H1 (cell line): ENCODE measurements around the gene SOS1. TPM values are rescaled to one million over a fixed set of nuclear protein-coding genes. Genes with fewer than 3 reads are reported as not detected.
A peak's percentile ranks its signal among the peaks of the same experiment; 100 is the strongest.

Experiments
- CTCF ChIA-PET: fragments of 300-600 bp; sonication (Branson Sonifier 250); formaldehyde crosslinking; loops from one replicate; lab custom pipeline; 2021; ENCODE audit not compliant: partially characterized antibody; lab: Charles Lee
- POLR2A ChIA-PET: fragments of 300-600 bp; sonication (Branson Sonifier 250); formaldehyde crosslinking; loops from one replicate; lab custom pipeline; 2021; ENCODE audit warnings: inconsistent platforms; ENCODE audit not compliant: partially characterized antibody; lab: Charles Lee
- DNase-seq, 2 experiments: peaks; one replicate each; pipeline versions ENCODE4 v3.0.0 to v3.0.0-alpha.2; 2010 to 2022; ENCODE audit warnings: low spot score in 2 of 2, low read depth in 1 of 2, mixed read lengths in 1 of 2
- FAIRE-seq: peaks from 2 replicates; lab custom pipeline; 2011; peaks lifted over from hg19 to GRCh38; lab: Jason Lieb, UNC
- H2AFZ ChIP-seq: 2 replicates; pipeline ENCODE4 v1.8.1; 2012; ENCODE audit warnings: low read length, inconsistent platforms
- H2AK5ac ChIP-seq: 2 replicates; pipeline ENCODE4 v1.6.1; 2013; ENCODE audit warnings: low read depth, low read length
- H2BK120ac ChIP-seq: replicated peaks from 2 replicates; pipeline ENCODE3; 2013; ENCODE audit warnings: low read depth, low read length, inconsistent platforms
- H2BK12ac ChIP-seq: 2 replicates; pipeline ENCODE4 v1.6.1; 2013; ENCODE audit warnings: low read depth, low read length
- H2BK15ac ChIP-seq: 2 replicates; pipeline ENCODE4 v1.6.1; 2013; ENCODE audit warnings: low read length
- H2BK20ac ChIP-seq: 2 replicates; pipeline ENCODE4 v1.6.1; 2013; ENCODE audit warnings: low read length
- H2BK5ac ChIP-seq: 2 replicates; pipeline ENCODE4 v1.6.1; 2013; ENCODE audit warnings: low read depth, low read length
- H3K14ac ChIP-seq: 2 replicates; pipeline ENCODE4 v1.6.1; 2013; ENCODE audit warnings: inconsistent platforms; ENCODE audit not compliant: insufficient read length
- H3K18ac ChIP-seq: 2 replicates; pipeline ENCODE4 v1.6.1; 2013; ENCODE audit warnings: low read length; ENCODE audit errors: extremely low read depth
- H3K23ac ChIP-seq: 2 replicates; pipeline ENCODE4 v1.6.1; 2013; ENCODE audit warnings: inconsistent platforms; ENCODE audit not compliant: insufficient read length
- H3K23me2 ChIP-seq: 2 replicates; pipeline ENCODE4 v1.6.1; 2013; ENCODE audit warnings: low read depth, low read length
- H3K27ac ChIP-seq: 2 replicates; pipeline ENCODE4 v1.6.1; 2011; ENCODE audit warnings: low read depth, low read length, inconsistent platforms
- H3K27me3 ChIP-seq, 4 experiments: replicated peaks in 1 of 4; 1 replicate in 1 of 4; 2 replicates in 3 of 4; pipeline versions ENCODE4 v1.6.1 to v1.8.1; 2011 to 2013; ENCODE audit warnings: low read length in 3 of 4, mild to moderate bottlenecking in 3 of 4, inconsistent platforms in 2 of 4, mixed read lengths in 2 of 4, moderate library complexity in 1 of 4; ENCODE audit not compliant: control insufficient read depth in 3 of 4, insufficient read depth in 3 of 4; ENCODE audit errors: extremely low read depth in 1 of 4
- H3K36me3 ChIP-seq, 4 experiments: 2 replicates each; pipeline versions ENCODE4 v1.6.1 to v1.8.1; 2011 to 2013; ENCODE audit warnings: mild to moderate bottlenecking in 4 of 4, low read length in 3 of 4, moderate library complexity in 2 of 4, control low read depth in 1 of 4, inconsistent platforms in 1 of 4; ENCODE audit not compliant: insufficient read depth in 4 of 4, control insufficient read depth in 2 of 4
- H3K4ac ChIP-seq: replicated peaks from 2 replicates; pipeline ENCODE3; 2013; ENCODE audit warnings: low read length, low read depth, mixed read lengths, inconsistent platforms; ENCODE audit not compliant: insufficient read length
- H3K4me1 ChIP-seq, 4 experiments: replicated peaks in 1 of 4; 1 replicate in 1 of 4; 2 replicates in 3 of 4; pipeline versions ENCODE4 v1.6.1 to v1.8.1; 2011 to 2013; ENCODE audit warnings: low read length in 3 of 4, inconsistent platforms in 2 of 4, mixed read lengths in 1 of 4; ENCODE audit not compliant: insufficient read depth in 4 of 4, control insufficient read depth in 3 of 4
- H3K4me2 ChIP-seq, 2 experiments: 2 replicates each; pipeline versions ENCODE4 v1.6.1 to v1.8.1; 2011 to 2013; ENCODE audit warnings: low read depth in 2 of 2, low read length in 2 of 2, control low read depth in 1 of 2, inconsistent platforms in 1 of 2, mild to moderate bottlenecking in 1 of 2; ENCODE audit not compliant: insufficient read depth in 1 of 2
- H3K4me3 ChIP-seq, 4 experiments: fragments of 200-600, 300-600 bp in 1 of 4; sonication (generic), shearing (Covaris generic), sonication (Bioruptor Twin) in 1 of 4; 2 replicates each; pipeline versions ENCODE4 v1.5.1 to v1.8.1; 2011 to 2016; ENCODE audit warnings: low read length in 4 of 4, low read depth in 3 of 4, control low read depth in 2 of 4, inconsistent platforms in 2 of 4, mild to moderate bottlenecking in 2 of 4, mixed read lengths in 1 of 4, moderate library complexity in 1 of 4; ENCODE audit not compliant: insufficient read depth in 2 of 4; ENCODE audit errors: extremely low read depth in 1 of 4
- H3K56ac ChIP-seq: replicated peaks from 2 replicates; pipeline ENCODE3; 2013; ENCODE audit warnings: low read depth, mild to moderate bottlenecking, mixed read lengths, low read length, inconsistent platforms; ENCODE audit not compliant: insufficient read length
- H3K79me1 ChIP-seq: 2 replicates; pipeline ENCODE4 v1.6.1; 2013; ENCODE audit warnings: low read depth, low read length, control low read depth
- H3K79me2 ChIP-seq, 2 experiments: 2 replicates each; pipeline versions ENCODE4 v1.6.1 to v1.8.1; 2012 to 2013; ENCODE audit warnings: low read length in 2 of 2, mild to moderate bottlenecking in 2 of 2, inconsistent platforms in 1 of 2; ENCODE audit not compliant: insufficient read depth in 2 of 2, control insufficient read depth in 1 of 2
- H3K9ac ChIP-seq, 4 experiments: replicated peaks in 1 of 4; 1 replicate in 1 of 4; 2 replicates in 3 of 4; pipeline versions ENCODE4 v1.6.1 to v1.8.1; 2011 to 2013; ENCODE audit warnings: low read depth in 3 of 4, low read length in 3 of 4, control low read depth in 2 of 4, mild to moderate bottlenecking in 2 of 4, moderate library complexity in 2 of 4, inconsistent platforms in 1 of 4; ENCODE audit errors: extremely low read depth in 1 of 4
- H3K9me3 ChIP-seq, 2 experiments: 2 replicates each; pipeline versions ENCODE4 v1.6.1 to v1.8.1; 2012 to 2013; ENCODE audit warnings: mild to moderate bottlenecking in 2 of 2, moderate library complexity in 2 of 2, control low read depth in 1 of 2, inconsistent platforms in 1 of 2, low read depth in 1 of 2, low read length in 1 of 2, mixed read lengths in 1 of 2; ENCODE audit not compliant: insufficient read depth in 2 of 2
- H4K20me1 ChIP-seq, 2 experiments: replicated peaks in 1 of 2; 2 replicates each; pipeline versions ENCODE3 to v1.8.1; 2011 to 2013; ENCODE audit warnings: inconsistent platforms in 2 of 2, low read length in 2 of 2, mild to moderate bottlenecking in 1 of 2; ENCODE audit not compliant: insufficient read depth in 2 of 2, control insufficient read depth in 1 of 2
- H4K5ac ChIP-seq: 2 replicates; pipeline ENCODE4 v1.6.1; 2013; ENCODE audit warnings: low read length, low read depth, mixed read lengths, inconsistent platforms; ENCODE audit not compliant: insufficient read length
- H4K8ac ChIP-seq: 2 replicates; pipeline ENCODE4 v1.8.0; 2013; ENCODE audit warnings: mild to moderate bottlenecking, moderate library complexity, low read length, inconsistent platforms; ENCODE audit not compliant: insufficient read depth; ENCODE audit errors: extremely low read depth
- H4K91ac ChIP-seq: replicated peaks from 2 replicates; pipeline ENCODE3; 2013; ENCODE audit warnings: low read length, mixed read lengths, inconsistent platforms; ENCODE audit not compliant: insufficient read length
- WGBS, 2 experiments: shearing (Covaris generic) in 1 of 2; methylation state at CpG; one replicate each; pipeline versions ENCODE4 v1.1.6 to v1.1.7; 2013 to 2015; ENCODE audit warnings: low lambda C conversion rate in 2 of 2, mixed read lengths in 2 of 2, inconsistent platforms in 1 of 2, low coverage in 1 of 2, missing lambda C conversion rate in 1 of 2; ENCODE audit not compliant: insufficient replicate concordance in 2 of 2, insufficient coverage in 1 of 2, insufficient read length in 1 of 2; ENCODE audit errors: extremely low coverage in 1 of 2, missing lambda C conversion rate in 1 of 2; 5-methylcytosine and 5-hydroxymethylcytosine counted together
- polyA plus RNA-seq, 7 experiments: library from polyadenylated mRNA; depleted of rRNA in 3 of 7; stranded (reverse) in 5 of 7; unstranded in 2 of 7; fragments of >200 nt in 5 of 7; fragments of 200-250 nt in 2 of 7; gene quantifications; 1 replicate in 5 of 7; 2 replicates in 1 of 7; 4 replicates in 1 of 7; pipeline versions ENCODE4 v1.2.1 to v1.2.3, GENCODE V29; 2011 to 2013; ENCODE audit warnings: missing spikeins in 2 of 7, mixed read lengths in 2 of 7
- total RNA-seq: library from RNA; stranded (reverse); fragmentation: NEBNext Ultra II Directional; extraction: Animal tissue kit (Norgen Biotek cat#: 25700); gene quantifications from 2 replicates; pipeline ENCODE4 v1.2.1, GENCODE V29; 2021

SOS1 gene
- total and polyA plus RNA-seq, 2 of the 8 experiments (the other 6 are each of a cell fraction or from before 2014, with no cell fraction given) = 25.7 to 27.0 TPM

- no peak overlapping the region for H3K14ac ChIP-seq
- peaks cover 2% of the 10 kb centered on the region in 2 experiments for H4K20me1 ChIP-seq
- no peak overlapping the region for H3K18ac ChIP-seq
- no peak overlapping the region for H2BK15ac ChIP-seq
- no peaks in the 10 kb centered on the region for H3K27me3 ChIP-seq
- DNase-seq = no peak
- H2BK20ac ChIP-seq = no peak overlapping the region
- FAIRE-seq = no peak
- peaks cover 0 to 3% (median 0%) of the 10 kb centered on the region in 4 experiments; a peak in 1 of 8 replicates for H3K36me3 ChIP-seq
- no peak overlapping the region for H2BK5ac ChIP-seq
- H2BK120ac ChIP-seq = no peak overlapping the region
- peak overlapping the region; percentile 80 to 90 (median 84); a peak in 7 of 8 replicates for H3K4me3 ChIP-seq
- H3K79me2 ChIP-seq = peaks cover 7 to 66% of the 10 kb centered on the region in 2 experiments
- H4K91ac ChIP-seq = no peak overlapping the region
- H2BK12ac ChIP-seq = no peak overlapping the region
- H4K5ac ChIP-seq = no peak overlapping the region
- no peaks in the 10 kb centered on the region for H3K9me3 ChIP-seq
- peak overlapping the region; percentile 77 to 80 for H3K4me2 ChIP-seq
- H3K23me2 ChIP-seq = peaks cover 10% of the 10 kb centered on the region
- 69% methylated on average over 6 of the region's 6 CpGs; no CpG with 5 or more reads in 1 of the 2 experiments for WGBS, 2 experiments
- ChIA-PET POLR2A (interaction anchor here (0.6 to 2.1 kb wide), 5 partner anchors 9 to 443 kb away, joined by 3 to 9 read pairs (median 3); no protein-coding TSS in a partner anchor), CTCF (interaction anchor here (0.6 to 3.8 kb wide), 7 partner anchors 8 to 110 kb away, joined by 3 to 25 read pairs (median 3); no protein-coding TSS in a partner anchor)
- no peak overlapping the region for H2AK5ac ChIP-seq
- no peak overlapping the region for H2AFZ ChIP-seq
- 0 out of 7 replicates have a peak overlapping the region, but pooled peaks of 1 of the 4 experiments have one; percentile 6 for H3K9ac ChIP-seq
- H3K4me1 ChIP-seq = peaks cover 5 to 9% (median 7%) of the 10 kb centered on the region in 4 experiments
- H3K27ac ChIP-seq = no peak overlapping the region
- no peak overlapping the region for H3K56ac ChIP-seq
- H3K79me1 ChIP-seq = peaks cover 8% of the 10 kb centered on the region
- no peak overlapping the region for H4K8ac ChIP-seq
- no peak overlapping the region for H3K4ac ChIP-seq
- H3K23ac ChIP-seq = no peak overlapping the region
Measured at GRCh38 chr2:39118786-39119499, 1.9 kb downstream of the SOS1 start.
